CD4-positive, alpha-beta memory T cell (primary cell): Measurements from ENCODE around the gene CDKN2AIP. TPM values are rescaled to one million over a fixed set of nuclear protein-coding genes. Genes with fewer than 3 reads are reported as not detected.

Experiments used
- CTCF ChIA-PET: fragments of 350-600 bp; sonication (Branson Sonifier 250); formaldehyde crosslinking; loops from one replicate; lab custom pipeline; 2021; ENCODE audit warnings: inconsistent platforms; ENCODE audit not compliant: partially characterized antibody; lab: Charles Lee
- POLR2A ChIA-PET: fragments of 350-600 bp; sonication (Branson Sonifier 250); formaldehyde crosslinking; loops from one replicate; lab custom pipeline; 2021; ENCODE audit not compliant: partially characterized antibody; lab: Charles Lee
- DNase-seq, 5 donors: peaks; one replicate each; pipeline versions ENCODE4 v3.0.0 to v3.0.0-alpha.2; 2020 to 2022; ENCODE audit warnings: mixed read lengths in 1 of 5
- H3K27ac ChIP-seq: one replicate; pipeline ENCODE4 v1.7.0; 2013; ENCODE audit warnings: low read depth, low read length
- H3K27me3 ChIP-seq: 2 replicates; pipeline ENCODE4 v1.7.0; 2013; ENCODE audit warnings: mild to moderate bottlenecking, low read length, moderate library complexity; ENCODE audit not compliant: insufficient read depth
- H3K36me3 ChIP-seq: 2 replicates; pipeline ENCODE4 v1.7.0; 2013; ENCODE audit warnings: mild to moderate bottlenecking, low read length, moderate library complexity; ENCODE audit not compliant: insufficient read depth
- H3K4me1 ChIP-seq: 2 replicates; pipeline ENCODE4 v1.7.0; 2013; ENCODE audit warnings: mild to moderate bottlenecking, low read length, moderate library complexity; ENCODE audit not compliant: insufficient read depth
- H3K4me3 ChIP-seq, 2 donors: one replicate each; pipeline ENCODE4 v1.7.0; 2013; ENCODE audit warnings: low read length in 2 of 2, mild to moderate bottlenecking in 1 of 2
- H3K9me3 ChIP-seq, 2 donors: one replicate each; pipeline ENCODE4 v1.7.0; 2013; ENCODE audit warnings: low read length in 2 of 2, control low read depth in 1 of 2; ENCODE audit not compliant: control insufficient read depth in 1 of 2
- H3K27ac Mint-ChIP-seq, 7 donors: one replicate each; pipeline ENCODE4 v1.8.0; 2020 to 2021; ENCODE audit warnings: mixed read lengths in 7 of 7, mild to moderate bottlenecking in 6 of 7, inconsistent platforms in 3 of 7, moderate library complexity in 3 of 7
- H3K27me3 Mint-ChIP-seq, 2 donors: one replicate each; pipeline ENCODE4 v1.8.0; 2020 to 2021; ENCODE audit warnings: mixed read lengths in 2 of 2
- H3K36me3 Mint-ChIP-seq, 2 donors: one replicate each; pipeline ENCODE4 v1.8.0; 2020 to 2021; ENCODE audit warnings: mixed read lengths in 2 of 2, inconsistent platforms in 1 of 2, mild to moderate bottlenecking in 1 of 2
- H3K4me1 Mint-ChIP-seq, 4 donors: one replicate each; pipeline ENCODE4 v1.8.0; 2020 to 2021; ENCODE audit warnings: mixed read lengths in 4 of 4, mild to moderate bottlenecking in 1 of 4
- H3K4me3 Mint-ChIP-seq, 8 donors: one replicate each; pipeline ENCODE4 v1.8.0; 2020 to 2021; ENCODE audit warnings: mixed read lengths in 8 of 8, mild to moderate bottlenecking in 7 of 8, moderate library complexity in 6 of 8, inconsistent platforms in 3 of 8
- H3K9me3 Mint-ChIP-seq, 8 donors: one replicate each; pipeline ENCODE4 v1.8.0; 2020 to 2021; ENCODE audit warnings: mixed read lengths in 8 of 8, mild to moderate bottlenecking in 5 of 8, inconsistent platforms in 3 of 8, moderate library complexity in 1 of 8
- intact Hi-C: fragments of 100-400 bp; cut with micrococcal nuclease; formaldehyde crosslinking; loops from one replicate; pipeline ENCODE4 v1.15.1; 2023
- polyA plus RNA-seq, 2 donors: library from polyadenylated mRNA; unstranded; fragments of 300-500 nt; fragmentation: Illumina TruSeq; gene quantifications; one replicate each; pipeline ENCODE4 v1.2.3, GENCODE V29; 2021
- total RNA-seq, 2 experiments: library from RNA; stranded (reverse); gene quantifications; one replicate each; pipeline ENCODE4 v1.2.3, GENCODE V29; 2021

Gene CDKN2AIP
- total and polyA plus RNA-seq, 4 experiments from 2014 or later: 18.9 to 51.1 (median 44.5) TPM

DNA sequence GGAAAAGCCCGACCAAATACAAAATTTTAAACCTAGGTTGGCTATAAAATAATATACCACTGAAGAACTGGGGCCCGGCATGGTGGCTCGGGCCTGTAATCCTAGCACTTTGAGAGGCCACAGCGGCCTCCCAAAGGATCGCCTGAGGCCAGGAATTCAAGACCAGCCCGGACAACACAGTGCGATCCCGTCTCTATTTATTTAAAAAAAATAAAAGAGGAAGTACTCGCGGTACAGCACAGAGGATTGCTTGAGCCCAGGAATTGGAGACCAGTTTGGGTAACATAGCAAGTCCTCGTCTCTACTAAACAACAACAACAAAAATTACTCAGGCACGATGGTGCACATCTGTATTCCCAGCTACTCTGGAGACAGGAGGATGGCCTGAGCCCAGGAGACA is 44.8 kb upstream of the CDKN2AIP start:
- Histone ChIP-seq H3K27me3 (no peaks in the 10 kb centered on the region), H3K4me3 (no peak overlapping the region), H3K9me3 (no peaks in the 10 kb centered on the region), H3K4me1 (peaks cover 5% of the 10 kb centered on the region), H3K36me3 (no peaks in the 10 kb centered on the region), H3K27ac (no peak overlapping the region)
- Mint-ChIP-seq H3K9me3 (peaks cover 0 to 1% (median 0%) of the 10 kb centered on the region in 8 donors), H3K4me3 (no peak overlapping the region), H3K27me3 (peaks cover 0 to 7% of the 10 kb centered on the region in 2 donors), H3K36me3 (no peaks in the 10 kb centered on the region), H3K27ac (no peak overlapping the region), H3K4me1 (peaks cover 6 to 24% (median 16%) of the 10 kb centered on the region in 4 donors)
- no peak for DNase-seq
- ChIA-PET POLR2A (no interaction called here), CTCF (interaction anchor here (1.2 kb wide), 1 partner anchor 8 kb away, joined by 3 read pairs; no protein-coding TSS in a partner anchor)
- intact Hi-C loops: loop anchor here (2.0 to 10.0 kb wide), 2 partner anchors 137 to 485 kb away; partner anchors contain the start of gene DCTD

GRCh38 chr4:183400035-183400434 is 44.4 kb upstream of the CDKN2AIP start:
- no peaks in the 10 kb centered on the region for H3K36me3 ChIP-seq
- no peaks in the 10 kb centered on the region for H3K27me3 ChIP-seq
- POLR2A ChIA-PET: no interaction called here
- H3K9me3 ChIP-seq: no peaks in the 10 kb centered on the region
- intact Hi-C loops: no loop called here
- no peak overlapping the region for H3K27ac ChIP-seq
- H3K27ac Mint-ChIP-seq: peak overlapping the region in 1 of 7 donors; percentile 75
- peaks cover 0 to 1% (median 0%) of the 10 kb centered on the region in 8 donors for H3K9me3 Mint-ChIP-seq
- peak overlapping the region in 2 of 8 donors; percentile 40 to 70 for H3K4me3 Mint-ChIP-seq
- CTCF ChIA-PET: no interaction called here
- H3K27me3 Mint-ChIP-seq: peaks cover 0 to 7% of the 10 kb centered on the region in 2 donors
- no peak overlapping the region for H3K4me3 ChIP-seq
- DNase-seq: no peak
- H3K36me3 Mint-ChIP-seq: no peaks in the 10 kb centered on the region
- H3K4me1 ChIP-seq: peaks cover 5% of the 10 kb centered on the region
- peaks cover 8 to 27% (median 17%) of the 10 kb centered on the region in 4 donors for H3K4me1 Mint-ChIP-seq

DNA sequence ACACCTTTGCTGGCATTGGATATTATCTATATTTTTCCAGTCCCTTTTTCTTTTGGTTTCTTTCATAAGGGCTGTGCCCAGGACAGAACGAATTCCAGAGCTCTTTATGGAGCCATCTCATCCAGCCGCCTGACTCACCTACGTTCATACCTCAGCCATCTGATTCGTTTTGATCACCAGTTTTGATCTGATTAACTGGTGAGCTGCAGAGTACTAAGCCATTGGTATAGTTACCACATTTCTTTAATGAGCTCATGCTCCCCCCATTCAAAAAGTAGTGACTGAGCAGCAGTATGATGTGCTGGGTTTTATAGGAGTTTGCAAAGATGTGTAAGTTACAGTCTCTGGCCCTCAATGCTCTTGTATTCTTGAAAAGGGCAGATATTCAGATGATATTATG is 43.0 kb upstream of the CDKN2AIP start:
- DNase-seq: no peak
- no peaks in the 10 kb centered on the region for H3K36me3 ChIP-seq
- peaks cover 5% of the 10 kb centered on the region for H3K4me1 ChIP-seq
- Mint-ChIP-seq H3K36me3 (no peaks in the 10 kb centered on the region), H3K4me3 (no peak overlapping the region), H3K4me1 (peaks cover 7 to 29% (median 16%) of the 10 kb centered on the region in 4 donors), H3K27ac (no peak overlapping the region), H3K27me3 (peaks cover 0 to 6% of the 10 kb centered on the region in 2 donors), H3K9me3 (peaks cover 0 to 1% (median 0%) of the 10 kb centered on the region in 8 donors)
- no peaks in the 10 kb centered on the region for H3K9me3 ChIP-seq
- no peak overlapping the region for H3K27ac ChIP-seq
- no peak overlapping the region for H3K4me3 ChIP-seq
- ChIA-PET POLR2A (no interaction called here), CTCF (no interaction called here)
- H3K27me3 ChIP-seq: no peaks in the 10 kb centered on the region
- intact Hi-C loops: no loop called here

- Histone ChIP-seq H3K36me3 (no peaks in the 10 kb centered on the region), H3K27me3 (no peaks in the 10 kb centered on the region), H3K9me3 (no peaks in the 10 kb centered on the region), H3K27ac (no peak overlapping the region), H3K4me3 (no peak overlapping the region), H3K4me1 (peaks cover 5% of the 10 kb centered on the region)
- H3K36me3 Mint-ChIP-seq: no peaks in the 10 kb centered on the region
- no peak overlapping the region for H3K27ac Mint-ChIP-seq
- no peak for DNase-seq
- ChIA-PET POLR2A (no interaction called here), CTCF (interaction anchor here (1.6 kb wide), 1 partner anchor 28 kb away, joined by 5 read pairs; no protein-coding TSS in a partner anchor)
- no peak overlapping the region for H3K4me3 Mint-ChIP-seq
- intact Hi-C loops: no loop called here
- peaks cover 0 to 4% of the 10 kb centered on the region in 2 donors for H3K27me3 Mint-ChIP-seq
- peaks cover 8 to 27% (median 17%) of the 10 kb centered on the region in 4 donors for H3K4me1 Mint-ChIP-seq
- H3K9me3 Mint-ChIP-seq: peaks cover 0 to 1% (median 0%) of the 10 kb centered on the region in 8 donors
Observed at GRCh38 chr4:183402771-183403170, 41.7 kb upstream of the CDKN2AIP start.

GRCh38 chr4:183403486-183403885 is 41.0 kb upstream of the CDKN2AIP start:
- peaks cover 7 to 27% (median 15%) of the 10 kb centered on the region in 4 donors for H3K4me1 Mint-ChIP-seq
- peak overlapping the region in 1 of 7 donors; percentile 22 for H3K27ac Mint-ChIP-seq
- H3K27me3 Mint-ChIP-seq: peaks cover 0 to 4% of the 10 kb centered on the region in 2 donors
- CTCF ChIA-PET: interaction anchor here (1.3 to 1.6 kb wide), 2 partner anchors 11 to 28 kb away, joined by 3 to 5 read pairs; no protein-coding TSS in a partner anchor
- no peak overlapping the region for H3K27ac ChIP-seq
- H3K9me3 ChIP-seq: no peaks in the 10 kb centered on the region
- POLR2A ChIA-PET: no interaction called here
- no peaks in the 10 kb centered on the region for H3K36me3 Mint-ChIP-seq
- DNase-seq: no peak
- no peaks in the 10 kb centered on the region for H3K27me3 ChIP-seq
- peaks cover 0 to 1% (median 0%) of the 10 kb centered on the region in 8 donors for H3K9me3 Mint-ChIP-seq
- H3K4me3 Mint-ChIP-seq: no peak overlapping the region
- intact Hi-C loops: no loop called here
- no peaks in the 10 kb centered on the region for H3K36me3 ChIP-seq
- H3K4me1 ChIP-seq: no peaks in the 10 kb centered on the region
- no peak overlapping the region for H3K4me3 ChIP-seq

- no peak overlapping the region for H3K4me3 ChIP-seq
- H3K4me1 Mint-ChIP-seq: peaks cover 5 to 22% (median 12%) of the 10 kb centered on the region in 4 donors
- H3K9me3 Mint-ChIP-seq: peaks cover 0 to 1% (median 0%) of the 10 kb centered on the region in 8 donors
- H3K36me3 ChIP-seq: no peaks in the 10 kb centered on the region
- H3K27me3 Mint-ChIP-seq: peaks cover 0 to 4% of the 10 kb centered on the region in 2 donors
- no peaks in the 10 kb centered on the region for H3K4me1 ChIP-seq
- intact Hi-C loops: no loop called here
- H3K4me3 Mint-ChIP-seq: no peak overlapping the region
- POLR2A ChIA-PET: no interaction called here
- no peaks in the 10 kb centered on the region for H3K27me3 ChIP-seq
- DNase-seq: no peak
- no peaks in the 10 kb centered on the region for H3K36me3 Mint-ChIP-seq
- CTCF ChIA-PET: interaction anchor here (1.3 kb wide), 1 partner anchor 11 kb away, joined by 3 read pairs; no protein-coding TSS in a partner anchor
- peak overlapping the region in 2 of 7 donors; percentile 19 to 22 for H3K27ac Mint-ChIP-seq
- no peak overlapping the region for H3K27ac ChIP-seq
- H3K9me3 ChIP-seq: no peaks in the 10 kb centered on the region
Observed at GRCh38 chr4:183403961-183404360, 40.5 kb upstream of the CDKN2AIP start.

GRCh38 chr4:183405303-183405702 is 39.1 kb upstream of the CDKN2AIP start:
- Mint-ChIP-seq H3K27me3 (peaks cover 0 to 2% of the 10 kb centered on the region in 2 donors), H3K4me1 (peaks cover 4 to 19% (median 11%) of the 10 kb centered on the region in 4 donors), H3K9me3 (no peaks in the 10 kb centered on the region), H3K4me3 (peak overlapping the region in 2 of 8 donors; percentile 35 to 40), H3K36me3 (no peaks in the 10 kb centered on the region), H3K27ac (peak overlapping the region in 1 of 7 donors; percentile 64)
- no peak overlapping the region for H3K27ac ChIP-seq
- H3K36me3 ChIP-seq: no peaks in the 10 kb centered on the region
- ChIA-PET POLR2A (no interaction called here), CTCF (interaction anchor here (0.7 to 1.1 kb wide), 3 partner anchors 19 to 467 kb away, joined by 3 to 4 read pairs (median 3); no protein-coding TSS in a partner anchor)
- H3K4me1 ChIP-seq: no peaks in the 10 kb centered on the region
- no peak for DNase-seq
- intact Hi-C loops: no loop called here
- no peaks in the 10 kb centered on the region for H3K9me3 ChIP-seq
- H3K27me3 ChIP-seq: no peaks in the 10 kb centered on the region
- H3K4me3 ChIP-seq: no peak overlapping the region
